NCI-H2029 (cell line): ENCODE data around the gene GPX7.
A peak's percentile ranks its signal among the peaks of the same experiment; 100 is the strongest.

Experiments used
- DNase-seq: peaks from one replicate; lab custom pipeline; 2025; lab: John Stamatoyannopoulos, UW

Gene GPX7

GRCh38 chr1:52629325-52629643 lies 27.1 kb downstream of the GPX7 start:
- DNase-seq, result no peak

GRCh38 chr1:52629667-52630066 lies 27.5 kb downstream of the GPX7 start:
- DNase-seq, result no peak

DNA sequence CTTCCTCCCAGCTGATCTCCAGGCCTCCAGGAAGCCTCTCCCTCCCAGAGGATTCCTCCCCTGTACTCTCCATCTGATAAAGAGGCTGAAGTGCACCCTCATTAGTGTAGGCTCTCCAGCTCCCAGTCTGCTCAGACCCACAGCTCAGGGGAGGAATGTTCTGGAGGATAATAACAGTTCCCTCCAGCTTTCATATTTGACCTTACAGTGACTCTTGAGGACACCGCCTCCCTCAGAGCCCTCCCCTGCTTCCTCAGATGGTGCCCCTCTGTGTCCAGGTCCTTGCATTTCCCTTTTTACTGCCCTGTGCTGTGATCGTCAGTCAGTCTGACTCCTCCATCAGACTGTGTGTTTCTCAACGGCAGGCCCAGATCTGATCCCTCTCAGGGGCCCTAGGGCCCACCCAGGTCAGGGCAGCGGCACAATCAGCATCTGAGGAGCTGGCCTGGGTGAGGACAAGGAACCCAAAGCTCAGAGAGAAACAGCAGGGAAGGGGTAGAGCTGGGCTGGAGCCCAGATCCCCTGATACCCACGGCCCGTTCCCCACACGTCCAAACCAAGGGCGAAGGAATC lies 29.7 kb downstream of the GPX7 start:
- DNase-seq, result no peak

DNA sequence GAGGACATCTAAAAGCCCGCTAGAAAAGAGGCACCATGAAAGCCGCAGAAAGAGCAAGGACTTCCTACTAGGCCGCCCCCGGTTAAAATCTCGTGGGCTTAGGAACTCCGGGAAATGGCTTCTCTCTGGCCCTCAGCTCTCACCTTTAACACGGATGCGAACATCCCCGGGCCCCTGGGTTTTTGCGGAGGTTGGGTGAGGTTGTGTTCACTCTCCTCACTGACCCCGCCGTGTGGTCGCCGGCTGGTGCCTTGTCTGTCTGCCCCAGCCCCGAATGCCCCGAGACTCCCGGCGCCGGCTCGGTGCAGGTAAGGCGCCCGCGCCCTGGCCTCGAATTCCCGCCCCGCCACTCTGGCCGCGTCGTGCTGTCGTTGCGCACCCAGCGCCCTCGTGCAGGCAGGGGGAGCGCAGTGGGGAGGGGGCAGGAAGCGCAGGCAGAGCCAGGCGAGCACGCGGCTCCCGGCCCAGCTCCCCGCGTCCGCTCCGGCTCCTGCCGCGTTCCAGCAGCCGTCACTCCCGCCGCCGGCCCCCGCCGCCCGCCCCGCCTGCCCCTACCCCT lies 30.6 kb downstream of the GPX7 start, which contains the start of gene SHISAL2A:
Gene SHISAL2A, plus strand, starts transcription at position 437 of the 559 bp plus-strand sequence. CDS start 326 bp downstream, outside the sequence.
- DNase-seq, result peak; percentile 39

DNA sequence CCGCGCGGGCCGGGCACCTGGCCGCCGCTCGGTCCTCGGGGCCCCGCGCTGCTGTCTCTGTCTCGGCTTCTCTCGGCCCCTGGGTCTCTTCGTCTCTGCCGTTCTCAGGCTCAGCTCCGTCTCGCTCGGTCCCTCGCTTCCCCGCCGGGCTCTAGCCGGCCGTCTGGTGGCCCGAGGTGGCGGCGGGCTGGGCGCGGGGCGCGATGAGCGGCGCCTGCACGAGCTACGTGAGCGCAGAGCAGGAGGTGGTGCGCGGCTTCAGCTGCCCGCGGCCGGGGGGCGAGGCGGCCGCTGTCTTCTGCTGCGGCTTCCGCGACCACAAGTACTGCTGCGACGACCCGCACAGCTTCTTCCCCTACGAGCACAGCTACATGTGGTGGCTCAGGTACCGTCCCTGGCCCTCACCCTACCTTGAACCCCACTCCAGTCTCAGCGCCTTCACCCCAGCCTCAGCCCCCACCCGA lies 31.2 kb downstream of the GPX7 start:
- DNase-seq, result no peak

DNA sequence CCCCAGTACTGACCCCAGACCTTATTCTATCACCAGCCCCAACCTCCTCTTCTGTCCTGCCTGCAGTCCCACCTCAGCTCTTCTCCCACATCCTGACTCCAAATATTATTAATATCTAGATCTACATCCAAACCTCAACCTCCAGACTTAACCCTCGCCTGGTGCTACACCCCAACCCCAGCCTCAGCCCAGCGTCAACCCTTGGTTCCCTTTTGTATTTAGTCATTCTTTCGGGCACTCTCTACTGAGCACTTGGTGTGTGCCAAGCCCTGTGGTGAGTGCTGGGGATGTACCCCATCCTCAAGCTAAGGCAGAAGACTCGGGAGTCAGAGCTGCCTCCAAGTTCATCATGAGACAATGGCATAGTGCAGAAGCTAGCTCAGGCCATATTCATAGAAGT lies 31.9 kb downstream of the GPX7 start:
- no peak for DNase-seq

- no peak for DNase-seq
These were observed 33.3 kb downstream of the GPX7 start for GRCh38 chr1:52635321-52636089.

- no peak for DNase-seq
These were observed 34.8 kb downstream of the GPX7 start for GRCh38 chr1:52636721-52637695.

DNA sequence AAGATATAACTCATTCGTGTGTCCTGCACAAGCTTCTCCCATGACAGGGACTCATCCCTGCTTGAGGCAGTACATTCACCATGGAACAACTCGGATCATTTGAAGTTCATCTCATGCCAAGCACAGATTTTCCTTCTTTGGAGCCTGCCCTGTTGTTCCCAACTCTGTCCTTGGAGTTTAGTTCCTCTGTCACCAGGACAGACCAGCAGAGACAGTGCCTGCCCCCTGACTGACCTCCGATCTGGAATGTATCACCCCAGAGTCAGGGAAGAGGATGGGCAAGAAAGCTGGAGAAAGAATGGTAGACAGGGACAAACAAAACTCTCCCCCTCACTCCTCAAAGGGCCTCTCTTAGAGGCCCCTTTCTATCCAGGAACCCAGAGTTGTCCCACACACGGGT lies 35.8 kb downstream of the GPX7 start:
- no peak for DNase-seq

GRCh38 chr1:52640697-52641096 lies 38.5 kb downstream of the GPX7 start:
- no peak for DNase-seq

DNA sequence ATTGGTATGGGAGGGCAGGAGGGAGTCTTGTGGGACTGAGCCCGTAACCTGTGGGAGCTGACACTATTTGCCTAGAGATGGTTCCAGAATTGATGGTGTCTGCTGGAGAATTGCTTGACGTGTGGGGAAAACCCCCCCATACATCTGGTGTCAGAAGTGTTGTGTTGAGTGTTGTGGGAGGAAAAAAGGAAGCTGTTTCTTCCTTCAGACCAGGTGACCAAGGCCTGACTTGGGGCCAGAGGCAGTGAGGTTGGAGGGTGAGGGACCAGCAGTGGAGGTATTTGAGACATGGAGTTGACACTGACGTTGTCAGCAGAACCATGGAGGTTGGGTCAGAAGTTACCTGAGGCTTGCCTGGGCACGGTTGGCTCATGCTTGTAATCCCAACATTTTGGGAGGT lies 39.1 kb downstream of the GPX7 start:
- no peak for DNase-seq

GRCh38 chr1:52645261-52645660 lies 43.1 kb downstream of the GPX7 start:
- no peak for DNase-seq

DNA sequence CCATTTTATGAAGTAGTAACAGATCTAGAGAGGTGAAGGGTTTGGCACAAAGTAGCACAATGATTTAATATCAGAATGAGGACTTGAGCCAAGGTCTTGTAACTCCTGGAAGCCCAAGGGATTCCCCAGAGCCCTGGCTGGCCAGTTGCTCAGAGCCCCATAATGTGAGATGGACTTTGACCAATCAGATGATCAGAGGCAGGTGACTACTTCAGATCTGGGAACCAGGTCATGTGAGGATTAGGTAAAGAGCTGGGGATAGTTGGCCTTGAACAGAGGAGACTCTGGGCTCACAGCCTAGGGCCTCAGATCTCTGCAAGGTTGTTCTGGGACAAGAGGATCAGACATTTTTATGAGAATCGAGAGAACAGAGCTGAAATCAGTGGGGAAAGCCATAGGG lies 49.7 kb downstream of the GPX7 start:
- DNase-seq, result no peak

- no peak for DNase-seq
These were observed 51.2 kb downstream of the GPX7 start for GRCh38 chr1:52653207-52653849.

DNA sequence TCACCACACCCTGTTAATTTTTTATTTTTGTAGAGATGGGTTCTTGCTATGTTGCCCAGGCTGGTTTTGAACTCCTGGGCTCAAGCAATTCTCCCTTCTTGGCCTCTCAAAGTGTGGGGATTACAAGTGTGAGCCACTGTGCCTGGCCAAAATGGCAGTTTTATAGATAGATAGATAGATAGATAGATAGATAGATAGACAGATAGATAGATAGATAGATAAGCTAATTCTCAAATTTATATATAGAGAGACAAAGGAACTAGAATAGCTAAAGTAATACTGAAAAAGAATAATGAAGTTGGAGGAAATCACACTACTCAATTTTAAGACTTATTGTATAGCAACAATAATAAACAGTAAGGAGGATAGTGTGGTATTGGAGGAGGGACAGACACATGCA lies 51.9 kb downstream of the GPX7 start:
- no peak for DNase-seq

GRCh38 chr1:52657702-52658101 lies 55.5 kb downstream of the GPX7 start:
- DNase-seq, result no peak
